HepG2 (cell line): ENCODE data around the gene MYO7A. TPM values are rescaled to one million over a fixed set of nuclear protein-coding genes. Genes with fewer than 3 reads are reported as not detected.

ENCODE experiments used
- BHLHE40 ChIP-seq: IDR thresholded peaks from 2 replicates; pipeline ENCODE4 v1.6.1; 2011; ENCODE audit warnings: low read length, improper control_type of control experiment
- CHCHD3 ChIP-seq: sonication (generic); formaldehyde crosslinking; IDR thresholded peaks from 2 replicates; pipeline ENCODE4 v1.8.0; 2022; ENCODE audit warnings: mild to moderate bottlenecking, missing genetic modification reagents, moderate library complexity
- DMAP1 ChIP-seq: IDR thresholded peaks from 2 replicates; pipeline ENCODE4 v1.6.1; 2016
- DR1 ChIP-seq: sonication (generic); formaldehyde crosslinking; IDR thresholded peaks from 2 replicates; pipeline ENCODE4 v1.8.0; 2021; ENCODE audit warnings: mild to moderate bottlenecking, missing genetic modification reagents, inconsistent platforms
- EHMT2 ChIP-seq: fragments of 200-600 bp; sonication (generic); IDR thresholded peaks from 2 replicates; pipeline ENCODE4 v1.7.0; 2017; ENCODE audit warnings: antibody characterized with exemption, low read depth, low read length, borderline replicate concordance
- HNF4G ChIP-seq, 2 experiments: sonication (generic) in 1 of 2; formaldehyde crosslinking in 1 of 2; IDR thresholded peaks; 2 replicates each; pipeline versions ENCODE4 v1.4.0 to v1.6.1; 2011 to 2020; ENCODE audit warnings: borderline replicate concordance in 2 of 2, low read depth in 2 of 2, mild to moderate bottlenecking in 2 of 2, low read length in 1 of 2, missing genetic modification reagents in 1 of 2, moderate library complexity in 1 of 2
- JUNB ChIP-seq: sonication (generic); formaldehyde crosslinking; IDR thresholded peaks from 2 replicates; pipeline ENCODE4 v1.8.0; 2022; ENCODE audit warnings: missing genetic modification reagents, mild to moderate bottlenecking, borderline replicate concordance
- MIER3 ChIP-seq: IDR thresholded peaks from 2 replicates; pipeline ENCODE4 v1.6.1; 2016; ENCODE audit warnings: missing compliant biosample characterization, borderline replicate concordance
- NR2C2 ChIP-seq: sonication (generic); formaldehyde crosslinking; IDR thresholded peaks from 2 replicates; pipeline ENCODE4 v1.4.0; 2020; ENCODE audit warnings: missing genetic modification reagents, mild to moderate bottlenecking, moderate library complexity, borderline replicate concordance
- RNF2 ChIP-seq: fragments of 450-650 bp; conservative IDR thresholded peaks from 2 replicates; pipeline ENCODE4 v1.6.1; 2016; ENCODE audit warnings: low read depth
- SKI ChIP-seq: fragments of 450-650 bp; IDR thresholded peaks from one replicate; pipeline ENCODE4 v1.6.1; 2018; ENCODE audit warnings: mild to moderate bottlenecking; ENCODE audit not compliant: partially characterized antibody
- ZFY ChIP-seq: sonication (generic); formaldehyde crosslinking; IDR thresholded peaks from 2 replicates; pipeline ENCODE4 v1.4.0; 2020; ENCODE audit warnings: missing genetic modification reagents
- ZNF12 ChIP-seq: sonication (generic); formaldehyde crosslinking; IDR thresholded peaks from 2 replicates; pipeline ENCODE4 v1.5.0; 2020; ENCODE audit warnings: missing genetic modification reagents
- ZNF260 ChIP-seq: sonication (generic); formaldehyde crosslinking; IDR thresholded peaks from 2 replicates; pipeline ENCODE4 v1.4.0; 2020; ENCODE audit warnings: missing genetic modification reagents, low read depth, mild to moderate bottlenecking, borderline replicate concordance
- ZNF550 ChIP-seq: sonication (generic); formaldehyde crosslinking; IDR thresholded peaks from 2 replicates; pipeline ENCODE4 v1.4.0; 2020; ENCODE audit warnings: mild to moderate bottlenecking, missing genetic modification reagents, borderline replicate concordance
- ZNF670 ChIP-seq: sonication (generic); formaldehyde crosslinking; IDR thresholded peaks from 2 replicates; pipeline ENCODE4 v1.8.0; 2022; ENCODE audit warnings: mild to moderate bottlenecking, missing genetic modification reagents, borderline replicate concordance
- ZZZ3 ChIP-seq: sonication (generic); formaldehyde crosslinking; IDR thresholded peaks from 2 replicates; pipeline ENCODE4 v1.4.0; 2020; ENCODE audit warnings: missing genetic modification reagents, mild to moderate bottlenecking, borderline replicate concordance
- polyA plus RNA-seq, 8 experiments: library from polyadenylated mRNA; depleted of rRNA in 3 of 8; stranded (reverse) in 7 of 8; unstranded in 1 of 8; fragments of >200 nt; fragmentation: Illumina TruSeq in 4 of 8; extraction: Trizol in 4 of 8; gene quantifications; 2 replicates each; pipeline versions ENCODE4 v1.2.1 to v1.2.3, GENCODE V29; 2011 to 2016; ENCODE audit warnings: low read depth in 4 of 8, missing spikeins in 1 of 8, mixed read lengths in 1 of 8; ENCODE audit not compliant: insufficient read depth in 1 of 8
- total RNA-seq, 5 experiments: library from RNA; depleted of rRNA; stranded (reverse); fragments of >200 nt; fragmentation: Illumina TruSeq; extraction: Trizol; gene quantifications; 2 replicates each; pipeline ENCODE4 v1.2.3, GENCODE V29; 2016; ENCODE audit warnings: low read depth in 1 of 5
- TF ChIP-seq, protein P1 (sequence below): sonication (generic); formaldehyde crosslinking; IDR thresholded peaks from 2 replicates; pipeline ENCODE4 v1.4.0; 2020; ENCODE audit warnings: missing genetic modification reagents
- TF ChIP-seq, protein P2 (sequence below): sonication (generic); formaldehyde crosslinking; IDR thresholded peaks from 2 replicates; pipeline ENCODE4 v1.5.0; 2020; ENCODE audit warnings: missing genetic modification reagents
- TF ChIP-seq, protein P3 (sequence below): sonication (generic); formaldehyde crosslinking; IDR thresholded peaks from 2 replicates; pipeline ENCODE4 v1.9.0; 2022; ENCODE audit warnings: missing genetic modification reagents, mild to moderate bottlenecking, borderline replicate concordance

MYO7A gene
- total and polyA plus RNA-seq, 2 of the 13 experiments (the other 11 are each of a cell fraction or from before 2014, with no cell fraction given): 7.5 to 10.0 TPM

DNA sequence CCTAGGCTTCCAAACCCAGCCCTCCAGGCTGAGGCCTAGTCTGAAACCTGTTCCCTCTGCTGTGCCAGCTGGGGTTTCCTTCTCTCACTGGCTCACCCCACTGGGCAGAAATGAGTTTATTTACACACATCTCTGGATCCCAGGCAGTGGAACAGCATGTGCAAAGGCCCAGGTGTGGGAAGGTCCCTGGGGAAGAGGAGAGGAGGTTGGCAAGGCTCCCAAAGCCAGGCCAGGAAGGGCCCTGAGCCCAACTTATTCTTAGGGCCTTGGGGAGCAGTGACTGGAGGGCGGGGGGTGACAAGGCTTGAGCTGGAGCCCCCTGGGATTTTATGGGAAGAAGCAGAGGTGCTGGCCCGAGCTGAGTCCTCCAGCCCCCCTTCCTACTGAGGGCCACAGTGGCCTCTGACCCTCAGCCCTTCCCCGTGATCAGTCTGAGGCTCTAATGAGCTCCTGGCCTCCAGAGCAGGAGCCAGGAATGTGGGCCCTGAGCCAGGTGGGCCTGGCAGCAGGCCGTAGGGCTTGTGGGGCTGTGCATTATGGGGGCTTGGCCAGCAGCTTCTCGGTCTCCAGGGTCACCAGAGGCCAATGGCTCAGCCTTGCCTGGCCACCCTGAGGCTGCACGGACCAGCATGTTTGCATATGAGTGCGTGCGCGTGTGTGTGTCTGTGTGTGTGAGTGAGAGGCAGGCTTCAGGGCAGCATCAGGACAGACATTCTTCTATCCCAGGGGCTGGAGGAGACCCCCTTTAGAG is 2.9 kb downstream of the MYO7A start (continued):
- TF ChIP-seq, protein P1, sequence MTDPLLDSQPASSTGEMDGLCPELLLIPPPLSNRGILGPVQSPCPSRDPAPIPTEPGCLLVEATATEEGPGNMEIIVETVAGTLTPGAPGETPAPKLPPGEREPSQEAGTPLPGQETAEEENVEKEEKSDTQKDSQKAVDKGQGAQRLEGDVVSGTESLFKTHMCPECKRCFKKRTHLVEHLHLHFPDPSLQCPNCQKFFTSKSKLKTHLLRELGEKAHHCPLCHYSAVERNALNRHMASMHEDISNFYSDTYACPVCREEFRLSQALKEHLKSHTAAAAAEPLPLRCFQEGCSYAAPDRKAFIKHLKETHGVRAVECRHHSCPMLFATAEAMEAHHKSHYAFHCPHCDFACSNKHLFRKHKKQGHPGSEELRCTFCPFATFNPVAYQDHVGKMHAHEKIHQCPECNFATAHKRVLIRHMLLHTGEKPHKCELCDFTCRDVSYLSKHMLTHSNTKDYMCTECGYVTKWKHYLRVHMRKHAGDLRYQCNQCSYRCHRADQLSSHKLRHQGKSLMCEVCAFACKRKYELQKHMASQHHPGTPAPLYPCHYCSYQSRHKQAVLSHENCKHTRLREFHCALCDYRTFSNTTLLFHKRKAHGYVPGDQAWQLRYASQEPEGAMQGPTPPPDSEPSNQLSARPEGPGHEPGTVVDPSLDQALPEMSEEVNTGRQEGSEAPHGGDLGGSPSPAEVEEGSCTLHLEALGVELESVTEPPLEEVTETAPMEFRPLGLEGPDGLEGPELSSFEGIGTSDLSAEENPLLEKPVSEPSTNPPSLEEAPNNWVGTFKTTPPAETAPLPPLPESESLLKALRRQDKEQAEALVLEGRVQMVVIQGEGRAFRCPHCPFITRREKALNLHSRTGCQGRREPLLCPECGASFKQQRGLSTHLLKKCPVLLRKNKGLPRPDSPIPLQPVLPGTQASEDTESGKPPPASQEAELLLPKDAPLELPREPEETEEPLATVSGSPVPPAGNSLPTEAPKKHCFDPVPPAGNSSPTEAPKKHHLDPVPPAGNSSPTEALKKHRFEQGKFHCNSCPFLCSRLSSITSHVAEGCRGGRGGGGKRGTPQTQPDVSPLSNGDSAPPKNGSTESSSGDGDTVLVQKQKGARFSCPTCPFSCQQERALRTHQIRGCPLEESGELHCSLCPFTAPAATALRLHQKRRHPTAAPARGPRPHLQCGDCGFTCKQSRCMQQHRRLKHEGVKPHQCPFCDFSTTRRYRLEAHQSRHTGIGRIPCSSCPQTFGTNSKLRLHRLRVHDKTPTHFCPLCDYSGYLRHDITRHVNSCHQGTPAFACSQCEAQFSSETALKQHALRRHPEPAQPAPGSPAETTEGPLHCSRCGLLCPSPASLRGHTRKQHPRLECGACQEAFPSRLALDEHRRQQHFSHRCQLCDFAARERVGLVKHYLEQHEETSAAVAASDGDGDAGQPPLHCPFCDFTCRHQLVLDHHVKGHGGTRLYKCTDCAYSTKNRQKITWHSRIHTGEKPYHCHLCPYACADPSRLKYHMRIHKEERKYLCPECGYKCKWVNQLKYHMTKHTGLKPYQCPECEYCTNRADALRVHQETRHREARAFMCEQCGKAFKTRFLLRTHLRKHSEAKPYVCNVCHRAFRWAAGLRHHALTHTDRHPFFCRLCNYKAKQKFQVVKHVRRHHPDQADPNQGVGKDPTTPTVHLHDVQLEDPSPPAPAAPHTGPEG (CRISPR knock-in tag): no peak
- TF ChIP-seq ZNF670 (no peak), ZZZ3 (CRISPR knock-in tag) (no peak), BHLHE40 (no peak; the same call in 1 of the 2 replicates), ZNF550 (CRISPR knock-in tag) (no peak), NR2C2 (peak; percentile 48; the same call in 1 of the 2 replicates), CHCHD3 (CRISPR knock-in tag) (no peak), RNF2 (no peak), ZNF12 (no peak), DR1 (CRISPR knock-in tag) (no peak), ZFY (peak; percentile 78), ZNF260 (CRISPR knock-in tag) (no peak), HNF4G (IDR thresholded peaks at IDR 0.05; ENCODE audit: borderline replicate concordance, low read depth, low read length) (peak; percentile 28; the same call in 1 of the 2 replicates), HNF4G (CRISPR knock-in tag; IDR thresholded peaks at IDR 0.05; ENCODE audit: borderline replicate concordance, low read depth) (no peak), EHMT2 (no peak), JUNB (CRISPR knock-in tag) (no peak), MIER3 (CRISPR knock-in tag) (no peak), DMAP1 (CRISPR knock-in tag) (no peak), SKI (peak; percentile 58)
- TF ChIP-seq, protein P2, sequence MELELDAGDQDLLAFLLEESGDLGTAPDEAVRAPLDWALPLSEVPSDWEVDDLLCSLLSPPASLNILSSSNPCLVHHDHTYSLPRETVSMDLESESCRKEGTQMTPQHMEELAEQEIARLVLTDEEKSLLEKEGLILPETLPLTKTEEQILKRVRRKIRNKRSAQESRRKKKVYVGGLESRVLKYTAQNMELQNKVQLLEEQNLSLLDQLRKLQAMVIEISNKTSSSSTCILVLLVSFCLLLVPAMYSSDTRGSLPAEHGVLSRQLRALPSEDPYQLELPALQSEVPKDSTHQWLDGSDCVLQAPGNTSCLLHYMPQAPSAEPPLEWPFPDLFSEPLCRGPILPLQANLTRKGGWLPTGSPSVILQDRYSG (CRISPR knock-in tag): no peak
- TF ChIP-seq, protein P3, sequence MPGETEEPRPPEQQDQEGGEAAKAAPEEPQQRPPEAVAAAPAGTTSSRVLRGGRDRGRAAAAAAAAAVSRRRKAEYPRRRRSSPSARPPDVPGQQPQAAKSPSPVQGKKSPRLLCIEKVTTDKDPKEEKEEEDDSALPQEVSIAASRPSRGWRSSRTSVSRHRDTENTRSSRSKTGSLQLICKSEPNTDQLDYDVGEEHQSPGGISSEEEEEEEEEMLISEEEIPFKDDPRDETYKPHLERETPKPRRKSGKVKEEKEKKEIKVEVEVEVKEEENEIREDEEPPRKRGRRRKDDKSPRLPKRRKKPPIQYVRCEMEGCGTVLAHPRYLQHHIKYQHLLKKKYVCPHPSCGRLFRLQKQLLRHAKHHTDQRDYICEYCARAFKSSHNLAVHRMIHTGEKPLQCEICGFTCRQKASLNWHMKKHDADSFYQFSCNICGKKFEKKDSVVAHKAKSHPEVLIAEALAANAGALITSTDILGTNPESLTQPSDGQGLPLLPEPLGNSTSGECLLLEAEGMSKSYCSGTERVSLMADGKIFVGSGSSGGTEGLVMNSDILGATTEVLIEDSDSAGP: peak; percentile 52; the same call in 1 of the 2 replicates
